GM18511 (cell line): ENCODE measurements around the gene ZBTB46.

Source experiments
- ATAC-seq: cut with Tn5 transposase; IDR thresholded peaks from one replicate; pipeline ENCODE4 v1.9.1; 2021; ENCODE audit warnings: mild to moderate bottlenecking, moderate library complexity; ENCODE audit not compliant: unreplicated experiment

The ZBTB46 gene

GRCh38 chr20:63748070-63748933 is 82.8 kb downstream of the ZBTB46 start:
- no peak for ATAC-seq

- ATAC-seq: no peak
Observed at GRCh38 chr20:63747622-63748069, 83.4 kb downstream of the ZBTB46 start.

GRCh38 chr20:63746751-63747315 is 84.2 kb downstream of the ZBTB46 start:
- no peak for ATAC-seq

GRCh38 chr20:63745961-63746731 is 84.9 kb downstream of the ZBTB46 start:
- ATAC-seq: no peak

- ATAC-seq: no peak
Observed at GRCh38 chr20:63745424-63745805, 85.6 kb downstream of the ZBTB46 start.

- no peak for ATAC-seq
Observed at GRCh38 chr20:63744574-63745423, 86.3 kb downstream of the ZBTB46 start.

- no peak for ATAC-seq
Observed at GRCh38 chr20:63744158-63744557, 86.9 kb downstream of the ZBTB46 start.

GRCh38 chr20:63743210-63743970 is 87.7 kb downstream of the ZBTB46 start:
- no peak for ATAC-seq

GRCh38 chr20:63742381-63743024 is 88.6 kb downstream of the ZBTB46 start:
- ATAC-seq: no peak

GRCh38 chr20:63741676-63742380 is 89.2 kb downstream of the ZBTB46 start:
- no peak for ATAC-seq

GRCh38 chr20:63741354-63741675 is 89.7 kb downstream of the ZBTB46 start:
- no peak for ATAC-seq

- no peak for ATAC-seq
Observed at GRCh38 chr20:63740627-63741353, 90.3 kb downstream of the ZBTB46 start.

GRCh38 chr20:63740070-63740626 is 90.9 kb downstream of the ZBTB46 start:
- ATAC-seq: peak; percentile 9

- ATAC-seq: peak; percentile 40
Observed at GRCh38 chr20:63739130-63740069, 91.7 kb downstream of the ZBTB46 start, which contains the start of gene SLC2A4RG. SLC2A4RG (plus strand) TSS chr20:63739776; CDS start chr20:63739913, 137 bp downstream.

GRCh38 chr20:63738687-63739129 is 92.4 kb downstream of the ZBTB46 start:
- ATAC-seq: no peak

GRCh38 chr20:63737945-63738686 is 92.9 kb downstream of the ZBTB46 start:
- ATAC-seq: no peak
